ENCODE results near the gene KCNAB1. TPM values are rescaled to one million over a fixed set of nuclear protein-coding genes. Genes with fewer than 3 reads are reported as not detected.

KCNAB1 gene
- total RNA-seq, 1 experiment from 2014 or later: 1.4 TPM

DNA sequence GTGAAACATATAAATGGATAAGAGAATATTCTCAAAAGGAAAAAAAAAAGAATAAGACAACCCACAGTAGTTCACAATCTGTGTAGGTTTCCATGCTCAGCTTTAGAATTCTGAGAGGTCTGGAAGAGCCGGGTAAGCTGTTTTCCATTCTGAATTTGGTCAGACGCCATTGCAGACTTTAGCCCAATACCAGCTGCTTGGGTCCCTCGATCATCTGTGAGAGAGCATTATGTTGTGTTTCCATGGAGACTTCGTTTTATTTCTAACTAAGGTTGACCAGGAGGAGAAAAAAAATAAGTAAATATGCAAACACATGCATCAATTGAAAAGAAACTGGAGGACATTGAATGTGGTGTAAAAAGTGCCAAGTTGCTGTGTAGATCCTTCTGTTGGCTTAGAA is 25.5 kb downstream of the KCNAB1 start:
- intact Hi-C loops (cut with micrococcal nuclease; ENCODE audit: unreplicated experiment): no loop called here
- no peaks in the 10 kb centered on the region for H3F3A ChIP-seq (ENCODE audit: insufficient read depth, low read depth)
- no peak overlapping the region for H3K27ac ChIP-seq
- ChIA-PET CTCF (no interaction called here), POLR2A (ENCODE audit: unreplicated experiment) (no interaction called here)
- no peaks in the 10 kb centered on the region for H3K9me3 ChIP-seq (ENCODE audit: insufficient read depth, low read depth)
- no peak overlapping the region for H3K4me2 ChIP-seq
- H4K20me1 ChIP-seq (ENCODE audit: insufficient read depth): no peaks in the 10 kb centered on the region
- H3K27me3 ChIP-seq (ENCODE audit: insufficient read depth, low read depth): no peaks in the 10 kb centered on the region
- BruUV-seq (replicated peaks): no TSS peak
- no peaks in the 10 kb centered on the region for H3K4me1 ChIP-seq (replicated peaks; ENCODE audit: insufficient read depth)
- no peaks in the 10 kb centered on the region for H3K36me3 ChIP-seq (ENCODE audit: low read depth)
- TF ChIP-seq EZH2 (IDR thresholded peaks at IDR 0.05; ENCODE audit: low read depth): no peak
- TF ChIP-seq, protein P1, sequence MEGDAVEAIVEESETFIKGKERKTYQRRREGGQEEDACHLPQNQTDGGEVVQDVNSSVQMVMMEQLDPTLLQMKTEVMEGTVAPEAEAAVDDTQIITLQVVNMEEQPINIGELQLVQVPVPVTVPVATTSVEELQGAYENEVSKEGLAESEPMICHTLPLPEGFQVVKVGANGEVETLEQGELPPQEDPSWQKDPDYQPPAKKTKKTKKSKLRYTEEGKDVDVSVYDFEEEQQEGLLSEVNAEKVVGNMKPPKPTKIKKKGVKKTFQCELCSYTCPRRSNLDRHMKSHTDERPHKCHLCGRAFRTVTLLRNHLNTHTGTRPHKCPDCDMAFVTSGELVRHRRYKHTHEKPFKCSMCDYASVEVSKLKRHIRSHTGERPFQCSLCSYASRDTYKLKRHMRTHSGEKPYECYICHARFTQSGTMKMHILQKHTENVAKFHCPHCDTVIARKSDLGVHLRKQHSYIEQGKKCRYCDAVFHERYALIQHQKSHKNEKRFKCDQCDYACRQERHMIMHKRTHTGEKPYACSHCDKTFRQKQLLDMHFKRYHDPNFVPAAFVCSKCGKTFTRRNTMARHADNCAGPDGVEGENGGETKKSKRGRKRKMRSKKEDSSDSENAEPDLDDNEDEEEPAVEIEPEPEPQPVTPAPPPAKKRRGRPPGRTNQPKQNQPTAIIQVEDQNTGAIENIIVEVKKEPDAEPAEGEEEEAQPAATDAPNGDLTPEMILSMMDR (conservative IDR thresholded peaks at IDR 0.05): no peak
- DNase-seq: no peak
- no peak overlapping the region for H3K4me3 ChIP-seq
- H3K9me2 ChIP-seq (ENCODE audit: insufficient read depth): no peaks in the 10 kb centered on the region
- no peaks in the 10 kb centered on the region for H3K79me2 ChIP-seq (ENCODE audit: low read depth)
- H2AFZ ChIP-seq: no peak overlapping the region

DNA sequence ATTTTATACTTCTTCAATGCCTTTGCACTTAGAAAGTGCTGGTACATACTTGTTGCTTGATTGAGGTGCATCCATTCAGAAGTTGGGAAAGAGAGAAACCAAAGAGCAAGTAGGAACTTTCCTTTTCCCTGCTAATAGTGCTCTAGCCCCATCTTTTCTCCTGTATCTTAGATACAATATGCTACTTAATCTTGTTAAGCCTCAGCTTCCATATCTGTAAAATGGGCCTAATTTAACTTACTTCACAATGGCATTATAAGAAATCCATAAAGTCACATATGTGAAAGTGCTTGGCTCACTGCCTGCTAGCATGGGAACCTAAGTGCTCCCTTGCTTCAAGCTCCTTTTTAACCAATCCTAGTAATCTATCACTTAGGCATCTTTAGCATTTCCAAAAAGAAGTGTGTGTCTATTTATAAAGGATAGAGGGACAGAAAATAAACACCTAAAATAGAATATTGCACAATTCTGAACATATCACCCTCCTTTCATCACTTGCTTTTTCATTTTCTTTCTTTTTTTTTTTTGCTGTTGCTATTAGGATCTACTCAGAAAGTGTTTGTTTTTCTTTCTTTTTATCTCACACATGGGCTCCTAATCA is 28.1 kb downstream of the KCNAB1 start:
- Histone ChIP-seq H3K4me3 (no peak overlapping the region), H3K27me3 (ENCODE audit: insufficient read depth, low read depth) (no peaks in the 10 kb centered on the region)
- no TSS peak for BruUV-seq (replicated peaks)

DNA sequence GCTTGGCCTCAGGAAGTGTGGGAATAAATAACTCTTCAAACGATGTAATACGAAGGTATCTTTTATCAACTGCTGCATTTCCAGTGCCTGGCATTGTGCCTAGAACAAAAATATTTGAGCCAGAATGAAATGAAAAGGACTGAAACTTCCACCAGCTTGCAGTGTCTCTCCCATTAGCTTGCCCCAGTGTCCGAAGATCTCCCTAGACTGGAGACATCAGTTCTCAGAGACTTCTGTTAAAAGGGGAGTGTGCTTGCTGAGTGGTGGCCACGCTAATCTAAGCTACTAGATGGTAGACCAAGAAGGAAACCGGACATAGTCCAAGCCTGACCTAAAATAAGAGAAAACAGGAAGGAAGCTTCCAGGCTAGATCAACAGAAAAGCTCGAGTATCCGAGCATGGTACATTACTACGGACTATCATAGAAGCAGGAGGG is 28.6 kb downstream of the KCNAB1 start:
- CTCF ChIA-PET: interaction anchor here (0.7 to 2.0 kb wide), 2 partner anchors 233 to 1052 kb away, joined by 6 to 7 read pairs; no protein-coding TSS in a partner anchor
- Histone ChIP-seq H3K9me2 (ENCODE audit: insufficient read depth) (no peaks in the 10 kb centered on the region), H2AFZ (no peak overlapping the region; the same call in 1 of the 2 replicates), H3K79me2 (ENCODE audit: low read depth) (no peaks in the 10 kb centered on the region), H3K27ac (no peak overlapping the region), H3K9me3 (ENCODE audit: insufficient read depth, low read depth) (no peaks in the 10 kb centered on the region), H3F3A (ENCODE audit: insufficient read depth, low read depth) (no peaks in the 10 kb centered on the region), H3K4me3 (no peak overlapping the region), H3K36me3 (ENCODE audit: low read depth) (no peaks in the 10 kb centered on the region), H3K27me3 (ENCODE audit: insufficient read depth, low read depth) (no peaks in the 10 kb centered on the region), H4K20me1 (ENCODE audit: insufficient read depth) (no peaks in the 10 kb centered on the region), H3K4me1 (replicated peaks; ENCODE audit: insufficient read depth) (no peaks in the 10 kb centered on the region), H3K4me2 (no peak overlapping the region)
- TF ChIP-seq, protein P1 (conservative IDR thresholded peaks at IDR 0.05): no peak
- no peak for TF ChIP-seq EZH2 (IDR thresholded peaks at IDR 0.05; ENCODE audit: low read depth)
- no peak for DNase-seq
- no TSS peak for BruUV-seq (replicated peaks)
- POLR2A ChIA-PET (ENCODE audit: unreplicated experiment): interaction anchor here (0.5 to 0.6 kb wide), 2 partner anchors 326 to 1123 kb away, joined by 3 to 4 read pairs; no protein-coding TSS in a partner anchor
- intact Hi-C loops (cut with micrococcal nuclease; ENCODE audit: unreplicated experiment): no loop called here

More for the DNA sequence above, 28.1 kb downstream of the KCNAB1 start:
- H3K79me2 ChIP-seq (ENCODE audit: low read depth): no peaks in the 10 kb centered on the region
- no peak overlapping the region for H3K27ac ChIP-seq
- intact Hi-C loops (cut with micrococcal nuclease; ENCODE audit: unreplicated experiment): no loop called here
- H4K20me1 ChIP-seq (ENCODE audit: insufficient read depth): no peaks in the 10 kb centered on the region
- no peaks in the 10 kb centered on the region for H3K4me1 ChIP-seq (replicated peaks; ENCODE audit: insufficient read depth)
- no peaks in the 10 kb centered on the region for H3F3A ChIP-seq (ENCODE audit: insufficient read depth, low read depth)
- H3K36me3 ChIP-seq (ENCODE audit: low read depth): no peaks in the 10 kb centered on the region
- CTCF ChIA-PET: no interaction called here
- POLR2A ChIA-PET (ENCODE audit: unreplicated experiment): interaction anchor here (0.5 kb wide), 1 partner anchor 327 kb away, joined by 4 read pairs; no protein-coding TSS in a partner anchor
- H3K4me2 ChIP-seq: no peak overlapping the region
- H3K9me2 ChIP-seq (ENCODE audit: insufficient read depth): no peaks in the 10 kb centered on the region
- H3K9me3 ChIP-seq (ENCODE audit: insufficient read depth, low read depth): no peaks in the 10 kb centered on the region
- TF ChIP-seq, protein P1 (conservative IDR thresholded peaks at IDR 0.05): no peak
- no peak for TF ChIP-seq EZH2 (IDR thresholded peaks at IDR 0.05; ENCODE audit: low read depth)
- no peak overlapping the region for H2AFZ ChIP-seq
- no peak for DNase-seq

All from PC-9 (cell line).